ENCODE results near the gene GJD3. TPM values are rescaled to one million over a fixed set of nuclear protein-coding genes. Genes with fewer than 3 reads are reported as not detected.

The GJD3 gene
- total RNA-seq, 4 donors from 2014 or later = 1.6 TPM; not detected in 3

GRCh38 chr17:40364906-40365305, 369 bp upstream of the GJD3 start:
- DNase-seq = no peak
- peak overlapping the region in 1 of 4 donors; percentile 68 for H3K4me3 ChIP-seq
- TF ChIP-seq POLR2A (IDR thresholded peaks at IDR 0.05) = no peak
- TF ChIP-seq CTCF (IDR thresholded peaks at IDR 0.05) = no peak

GRCh38 chr17:40363111-40363827, 1.3 kb downstream of the GJD3 start:
- Histone ChIP-seq H3K27ac (peak overlapping the region in 2 of 4 donors; percentile 10 to 49), H3K4me1 (peaks cover 0 to 22% (median 8%) of the 10 kb centered on the region in 4 donors), H3K9me3 (no peaks in the 10 kb centered on the region), H3K4me3 (peak overlapping the region; percentile 31 to 74 (median 64)), H3K27me3 (no peaks in the 10 kb centered on the region), H3K36me3 (no peaks in the 10 kb centered on the region)
- TF ChIP-seq CTCF (IDR thresholded peaks at IDR 0.05) = no peak
- TF ChIP-seq POLR2A (IDR thresholded peaks at IDR 0.05) = no peak
- peak in 1 of 3 donors; percentile 64 for DNase-seq

More at GRCh38 chr17:40364906-40365305, 369 bp upstream of the GJD3 start:
- Histone ChIP-seq H3K27me3 (no peaks in the 10 kb centered on the region), H3K36me3 (no peaks in the 10 kb centered on the region), H3K27ac (no peak overlapping the region), H3K9me3 (no peaks in the 10 kb centered on the region), H3K4me1 (peaks cover 0 to 17% (median 6%) of the 10 kb centered on the region in 4 donors)

GRCh38 chr17:40362696-40363110, 1.8 kb downstream of the GJD3 start:
- Histone ChIP-seq H3K27ac (peak overlapping the region in 1 of 4 donors; percentile 49), H3K9me3 (no peaks in the 10 kb centered on the region), H3K36me3 (no peaks in the 10 kb centered on the region), H3K4me1 (peaks cover 0 to 22% (median 8%) of the 10 kb centered on the region in 4 donors), H3K27me3 (no peaks in the 10 kb centered on the region), H3K4me3 (peak overlapping the region; percentile 31 to 74 (median 64))
- DNase-seq = peak; percentile 56 to 87 (median 85)
- TF ChIP-seq POLR2A (IDR thresholded peaks at IDR 0.05) = no peak
- TF ChIP-seq CTCF (IDR thresholded peaks at IDR 0.05) = peak in 5 of 6 experiments; percentile 37 to 74 (median 66)

GRCh38 chr17:40361925-40362695, 2.4 kb downstream of the GJD3 start:
- Histone ChIP-seq H3K4me1 (peaks cover 0 to 22% (median 8%) of the 10 kb centered on the region in 4 donors), H3K4me3 (peak overlapping the region in 3 of 4 donors; percentile 60 to 74 (median 68)), H3K27ac (no peak overlapping the region), H3K27me3 (no peaks in the 10 kb centered on the region), H3K36me3 (no peaks in the 10 kb centered on the region), H3K9me3 (no peaks in the 10 kb centered on the region)
- TF ChIP-seq CTCF (IDR thresholded peaks at IDR 0.05) = no peak
- no peak for TF ChIP-seq POLR2A (IDR thresholded peaks at IDR 0.05)
- peak in 1 of 3 donors; percentile 44 for DNase-seq

- Histone ChIP-seq H3K4me1 (peaks cover 0 to 22% (median 8%) of the 10 kb centered on the region in 4 donors), H3K27me3 (no peaks in the 10 kb centered on the region), H3K36me3 (peaks cover 0 to 4% (median 0%) of the 10 kb centered on the region in 3 donors), H3K9me3 (no peaks in the 10 kb centered on the region), H3K4me3 (no peak overlapping the region), H3K27ac (no peak overlapping the region)
- TF ChIP-seq CTCF (IDR thresholded peaks at IDR 0.05) (no peak), POLR2A (IDR thresholded peaks at IDR 0.05) (no peak)
- DNase-seq = no peak
These were observed 3.2 kb downstream of the GJD3 start for GRCh38 chr17:40361063-40361924.
